Activated naive CD8-positive, alpha-beta T cell treated with anti-CD3 and anti-CD28 coated beads for 36 hours (primary cell): ENCODE results near the gene DNAH7. TPM values are rescaled to one million over a fixed set of nuclear protein-coding genes. Genes with fewer than 3 reads are reported as not detected.

ENCODE experiments used
- DNase-seq: peaks from one replicate; pipeline ENCODE4 v3.0.0; 2021
- H3K27ac Mint-ChIP-seq: one replicate; pipeline ENCODE4 v1.8.0; 2022; ENCODE audit warnings: mild to moderate bottlenecking, moderate library complexity, mixed read lengths
- H3K27me3 Mint-ChIP-seq: one replicate; pipeline ENCODE4 v1.8.0; 2022; ENCODE audit warnings: mild to moderate bottlenecking, mixed read lengths
- H3K36me3 Mint-ChIP-seq: one replicate; pipeline ENCODE4 v1.8.0; 2021; ENCODE audit warnings: mild to moderate bottlenecking, mixed read lengths
- H3K4me1 Mint-ChIP-seq: one replicate; pipeline ENCODE4 v1.8.0; 2021; ENCODE audit warnings: mixed read lengths
- H3K4me3 Mint-ChIP-seq: one replicate; pipeline ENCODE4 v1.8.0; 2022; ENCODE audit warnings: mild to moderate bottlenecking, moderate library complexity, mixed read lengths
- H3K9me3 Mint-ChIP-seq: one replicate; pipeline ENCODE4 v1.8.0; 2022; ENCODE audit warnings: mixed read lengths
- total RNA-seq, 2 experiments: library from RNA; stranded (reverse); gene quantifications; one replicate each; pipeline ENCODE4 v1.2.3, GENCODE V29; 2021

The DNAH7 gene
- total RNA-seq, 2 experiments from 2014 or later, result 0.18 TPM; not detected in 1

GRCh38 chr2:195891081-195891480, 177.6 kb downstream of the DNAH7 start:
- no peak overlapping the region for H3K4me3 Mint-ChIP-seq
- H3K36me3 Mint-ChIP-seq, result no peaks in the 10 kb centered on the region
- no peaks in the 10 kb centered on the region for H3K9me3 Mint-ChIP-seq
- no peaks in the 10 kb centered on the region for H3K27me3 Mint-ChIP-seq
- H3K4me1 Mint-ChIP-seq, result no peaks in the 10 kb centered on the region
- no peak overlapping the region for H3K27ac Mint-ChIP-seq
- DNase-seq, result no peak

GRCh38 chr2:195879153-195879552, 189.5 kb downstream of the DNAH7 start:
- H3K4me3 Mint-ChIP-seq, result no peak overlapping the region
- H3K4me1 Mint-ChIP-seq, result no peaks in the 10 kb centered on the region
- no peak for DNase-seq
- no peaks in the 10 kb centered on the region for H3K36me3 Mint-ChIP-seq
- H3K27me3 Mint-ChIP-seq, result no peaks in the 10 kb centered on the region
- no peak overlapping the region for H3K27ac Mint-ChIP-seq
- no peaks in the 10 kb centered on the region for H3K9me3 Mint-ChIP-seq

GRCh38 chr2:195871326-195871725, 197.3 kb downstream of the DNAH7 start:
- H3K27ac Mint-ChIP-seq, result no peak overlapping the region
- no peak for DNase-seq
- H3K36me3 Mint-ChIP-seq, result no peaks in the 10 kb centered on the region
- H3K27me3 Mint-ChIP-seq, result peaks cover 4% of the 10 kb centered on the region
- no peaks in the 10 kb centered on the region for H3K4me1 Mint-ChIP-seq
- H3K9me3 Mint-ChIP-seq, result no peaks in the 10 kb centered on the region
- no peak overlapping the region for H3K4me3 Mint-ChIP-seq

- Mint-ChIP-seq H3K4me1 (peaks cover 1% of the 10 kb centered on the region), H3K9me3 (no peaks in the 10 kb centered on the region), H3K4me3 (no peak overlapping the region), H3K27me3 (peaks cover 2% of the 10 kb centered on the region), H3K27ac (no peak overlapping the region), H3K36me3 (no peaks in the 10 kb centered on the region)
- DNase-seq, result no peak
These were observed 204.3 kb downstream of the DNAH7 start for GRCh38 chr2:195864316-195864715.

- Mint-ChIP-seq H3K27me3 (no peaks in the 10 kb centered on the region), H3K27ac (no peak overlapping the region), H3K9me3 (no peaks in the 10 kb centered on the region), H3K4me3 (no peak overlapping the region), H3K4me1 (peaks cover 1% of the 10 kb centered on the region), H3K36me3 (no peaks in the 10 kb centered on the region)
- no peak for DNase-seq
These were observed 205.1 kb downstream of the DNAH7 start for GRCh38 chr2:195863564-195863963.

GRCh38 chr2:195863121-195863520, 205.5 kb downstream of the DNAH7 start:
- no peaks in the 10 kb centered on the region for H3K36me3 Mint-ChIP-seq
- peaks cover 1% of the 10 kb centered on the region for H3K4me1 Mint-ChIP-seq
- no peak for DNase-seq
- no peaks in the 10 kb centered on the region for H3K9me3 Mint-ChIP-seq
- no peaks in the 10 kb centered on the region for H3K27me3 Mint-ChIP-seq
- H3K4me3 Mint-ChIP-seq, result no peak overlapping the region
- no peak overlapping the region for H3K27ac Mint-ChIP-seq

GRCh38 chr2:195861821-195862220, 206.8 kb downstream of the DNAH7 start:
- peaks cover 1% of the 10 kb centered on the region for H3K4me1 Mint-ChIP-seq
- DNase-seq, result no peak

GRCh38 chr2:195859513-195859912, 209.1 kb downstream of the DNAH7 start:
- H3K4me1 Mint-ChIP-seq, result peaks cover 1% of the 10 kb centered on the region
- H3K27ac Mint-ChIP-seq, result no peak overlapping the region
- no peak overlapping the region for H3K4me3 Mint-ChIP-seq
- H3K9me3 Mint-ChIP-seq, result no peaks in the 10 kb centered on the region
- no peaks in the 10 kb centered on the region for H3K36me3 Mint-ChIP-seq
- no peaks in the 10 kb centered on the region for H3K27me3 Mint-ChIP-seq
- no peak for DNase-seq

More at GRCh38 chr2:195861821-195862220, 206.8 kb downstream of the DNAH7 start:
- Mint-ChIP-seq H3K9me3 (no peaks in the 10 kb centered on the region), H3K27me3 (no peaks in the 10 kb centered on the region), H3K4me3 (no peak overlapping the region), H3K36me3 (no peaks in the 10 kb centered on the region), H3K27ac (no peak overlapping the region)

- no peaks in the 10 kb centered on the region for H3K9me3 Mint-ChIP-seq
- H3K36me3 Mint-ChIP-seq, result no peaks in the 10 kb centered on the region
- no peaks in the 10 kb centered on the region for H3K27me3 Mint-ChIP-seq
- H3K4me3 Mint-ChIP-seq, result no peak overlapping the region
- no peak overlapping the region for H3K27ac Mint-ChIP-seq
- DNase-seq, result no peak
- H3K4me1 Mint-ChIP-seq, result no peaks in the 10 kb centered on the region
These were observed 211.5 kb downstream of the DNAH7 start for GRCh38 chr2:195857132-195857531.

- H3K36me3 Mint-ChIP-seq, result no peaks in the 10 kb centered on the region
These were observed 217.9 kb downstream of the DNAH7 start for GRCh38 chr2:195850764-195851163.

GRCh38 chr2:195848119-195848899, 220.3 kb downstream of the DNAH7 start:
- Mint-ChIP-seq H3K36me3 (no peaks in the 10 kb centered on the region), H3K27me3 (no peaks in the 10 kb centered on the region), H3K4me1 (peaks cover 5% of the 10 kb centered on the region), H3K4me3 (no peak overlapping the region), H3K27ac (no peak overlapping the region), H3K9me3 (no peaks in the 10 kb centered on the region)
- DNase-seq, result peak; percentile 4

More at GRCh38 chr2:195850764-195851163, 217.9 kb downstream of the DNAH7 start:
- no peaks in the 10 kb centered on the region for H3K9me3 Mint-ChIP-seq
- no peak for DNase-seq
- H3K27ac Mint-ChIP-seq, result no peak overlapping the region
- H3K4me1 Mint-ChIP-seq, result peaks cover 5% of the 10 kb centered on the region
- H3K27me3 Mint-ChIP-seq, result no peaks in the 10 kb centered on the region
- H3K4me3 Mint-ChIP-seq, result no peak overlapping the region

- DNase-seq, result no peak
- H3K4me1 Mint-ChIP-seq, result peaks cover 2% of the 10 kb centered on the region
- H3K27me3 Mint-ChIP-seq, result no peaks in the 10 kb centered on the region
- no peaks in the 10 kb centered on the region for H3K36me3 Mint-ChIP-seq
- no peak overlapping the region for H3K4me3 Mint-ChIP-seq
- peaks cover 2% of the 10 kb centered on the region for H3K9me3 Mint-ChIP-seq
- no peak overlapping the region for H3K27ac Mint-ChIP-seq
These were observed 225.7 kb downstream of the DNAH7 start for GRCh38 chr2:195842932-195843331.

- H3K27me3 Mint-ChIP-seq, result no peaks in the 10 kb centered on the region
- H3K27ac Mint-ChIP-seq, result no peak overlapping the region
- H3K4me1 Mint-ChIP-seq, result peaks cover 2% of the 10 kb centered on the region
- H3K9me3 Mint-ChIP-seq, result peaks cover 2% of the 10 kb centered on the region
- H3K36me3 Mint-ChIP-seq, result no peaks in the 10 kb centered on the region
- no peak overlapping the region for H3K4me3 Mint-ChIP-seq
- no peak for DNase-seq
These were observed 230.6 kb downstream of the DNAH7 start for GRCh38 chr2:195838002-195838401.

GRCh38 chr2:195836002-195836401, 232.6 kb downstream of the DNAH7 start:
- H3K27me3 Mint-ChIP-seq, result no peaks in the 10 kb centered on the region
- DNase-seq, result no peak
- H3K4me1 Mint-ChIP-seq, result no peaks in the 10 kb centered on the region
- no peak overlapping the region for H3K4me3 Mint-ChIP-seq
- peaks cover 2% of the 10 kb centered on the region for H3K9me3 Mint-ChIP-seq
- H3K27ac Mint-ChIP-seq, result no peak overlapping the region
- no peaks in the 10 kb centered on the region for H3K36me3 Mint-ChIP-seq

- no peak overlapping the region for H3K4me3 Mint-ChIP-seq
- H3K9me3 Mint-ChIP-seq, result peaks cover 2% of the 10 kb centered on the region
- H3K4me1 Mint-ChIP-seq, result no peaks in the 10 kb centered on the region
- H3K36me3 Mint-ChIP-seq, result no peaks in the 10 kb centered on the region
- DNase-seq, result no peak
- H3K27me3 Mint-ChIP-seq, result no peaks in the 10 kb centered on the region
- no peak overlapping the region for H3K27ac Mint-ChIP-seq
These were observed 233.8 kb downstream of the DNAH7 start for GRCh38 chr2:195834836-195835235.
